ENCODE results near the gene LHFPL3. TPM values are rescaled to one million over a fixed set of nuclear protein-coding genes. Genes with fewer than 3 reads are reported as not detected.

LHFPL3 gene
- total and polyA plus RNA-seq, 2 donors (not counting 3 experiments of a cell fraction or from before 2014, with no cell fraction given): not detected

DNA sequence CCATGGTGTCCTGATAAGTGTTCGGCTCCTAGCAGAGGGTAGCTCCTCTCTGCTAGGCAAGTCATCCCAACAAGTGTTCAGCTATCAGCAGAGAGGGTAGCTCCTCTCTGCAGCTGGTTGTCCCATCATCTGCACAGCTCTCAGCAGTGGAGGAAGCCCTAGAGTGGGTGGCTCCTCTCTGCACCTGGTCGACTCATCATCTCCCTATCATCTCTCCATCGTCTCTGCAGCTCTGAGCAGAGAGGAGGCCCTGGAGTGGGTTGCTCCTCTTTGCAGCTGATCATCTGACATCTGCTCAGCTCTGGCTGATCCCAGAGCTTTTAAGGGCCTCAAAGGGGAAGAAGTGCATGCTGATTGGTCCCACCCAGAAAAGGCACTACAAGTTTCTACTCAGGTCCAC, 485.7 kb downstream of the LHFPL3 start:
- dilution Hi-C loops (cut with MboI; ENCODE audit: extremely low pct_ligation_motif_present, low sequenced_read_pairs): no loop called here
- H3K9ac ChIP-seq (replicated peaks; ENCODE audit: extremely low read depth, insufficient read depth, low read length): no peak overlapping the region
- H2AFZ ChIP-seq (ENCODE audit: low read depth, low read length): no peak overlapping the region
- POLR2A ChIA-PET: no interaction called here
- H3K36me3 ChIP-seq (ENCODE audit: control insufficient read depth in 2 of 2, extremely low read depth in 1 of 2, insufficient read depth in 2 of 2, low read length in 2 of 2): no peaks in the 10 kb centered on the region
- no peaks in the 10 kb centered on the region for H4K20me1 ChIP-seq (replicated peaks; ENCODE audit: control insufficient read depth, extremely low read depth, insufficient read depth, low read length)
- peaks cover 11% of the 10 kb centered on the region in 2 experiments for H3K27me3 ChIP-seq (ENCODE audit: control insufficient read depth in 2 of 2, insufficient read depth in 2 of 2, low read length in 2 of 2)
- CTCF ChIA-PET: no interaction called here
- intact Hi-C loops (cut with micrococcal nuclease): loop anchor here (5.0 kb wide), 1 partner anchor 42 kb away; no protein-coding TSS in a partner anchor
- H3K4me2 ChIP-seq (ENCODE audit: insufficient read depth, low read length): no peak overlapping the region
- H3K79me2 ChIP-seq (ENCODE audit: control insufficient read depth, insufficient read depth, low read length): no peaks in the 10 kb centered on the region
- no peaks in the 10 kb centered on the region for H3K9me1 ChIP-seq (replicated peaks; ENCODE audit: control insufficient read depth, extremely low read depth, insufficient read depth, low read length)
- H3K27ac ChIP-seq (ENCODE audit: insufficient read depth, low read depth, low read length): no peak overlapping the region
- no peak overlapping the region for H3K4me3 ChIP-seq (replicated peaks in 1 of 3; ENCODE audit: insufficient read depth in 1 of 3, low read depth in 1 of 3, low read length in 3 of 3)
- no TSS peak for BruUV-seq (replicated peaks)
- DNase-seq (ENCODE audit: low read depth, low spot score): no peak
- no peaks in the 10 kb centered on the region for H3K9me3 ChIP-seq (replicated peaks; ENCODE audit: control insufficient read depth, insufficient read depth, low read length)
- no peak for FAIRE-seq
- H3K4me1 ChIP-seq (ENCODE audit: control insufficient read depth, extremely low read depth, insufficient read depth, low read length): no peaks in the 10 kb centered on the region
- TF ChIP-seq, protein P1, sequence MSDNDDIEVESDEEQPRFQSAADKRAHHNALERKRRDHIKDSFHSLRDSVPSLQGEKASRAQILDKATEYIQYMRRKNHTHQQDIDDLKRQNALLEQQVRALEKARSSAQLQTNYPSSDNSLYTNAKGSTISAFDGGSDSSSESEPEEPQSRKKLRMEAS (IDR thresholded peaks at IDR 0.05; ENCODE audit: insufficient read depth, insufficient read length): no peak
- no peak for TF ChIP-seq POLR2AphosphoS5 (IDR thresholded peaks at IDR 0.05; ENCODE audit: insufficient read depth, low read depth, low read length)
- TF ChIP-seq POLR2A (IDR thresholded peaks at IDR 0.05; ENCODE audit: low read depth, low read length): no peak
- TF ChIP-seq JUN (IDR thresholded peaks at IDR 0.05; ENCODE audit: borderline replicate concordance, insufficient read depth, insufficient read length, low read depth): no peak
- TF ChIP-seq FOS (IDR thresholded peaks at IDR 0.05; ENCODE audit: borderline replicate concordance, insufficient read depth, low read length): no peak
- TF ChIP-seq GATA2 (IDR thresholded peaks at IDR 0.05; ENCODE audit: insufficient read depth, insufficient read length, low read depth, low read length): no peak
- no peak for TF ChIP-seq EZH2 (IDR thresholded peaks at IDR 0.05; ENCODE audit: borderline replicate concordance, low read depth, low read length, severe bottlenecking)
- TF ChIP-seq, protein P2, sequence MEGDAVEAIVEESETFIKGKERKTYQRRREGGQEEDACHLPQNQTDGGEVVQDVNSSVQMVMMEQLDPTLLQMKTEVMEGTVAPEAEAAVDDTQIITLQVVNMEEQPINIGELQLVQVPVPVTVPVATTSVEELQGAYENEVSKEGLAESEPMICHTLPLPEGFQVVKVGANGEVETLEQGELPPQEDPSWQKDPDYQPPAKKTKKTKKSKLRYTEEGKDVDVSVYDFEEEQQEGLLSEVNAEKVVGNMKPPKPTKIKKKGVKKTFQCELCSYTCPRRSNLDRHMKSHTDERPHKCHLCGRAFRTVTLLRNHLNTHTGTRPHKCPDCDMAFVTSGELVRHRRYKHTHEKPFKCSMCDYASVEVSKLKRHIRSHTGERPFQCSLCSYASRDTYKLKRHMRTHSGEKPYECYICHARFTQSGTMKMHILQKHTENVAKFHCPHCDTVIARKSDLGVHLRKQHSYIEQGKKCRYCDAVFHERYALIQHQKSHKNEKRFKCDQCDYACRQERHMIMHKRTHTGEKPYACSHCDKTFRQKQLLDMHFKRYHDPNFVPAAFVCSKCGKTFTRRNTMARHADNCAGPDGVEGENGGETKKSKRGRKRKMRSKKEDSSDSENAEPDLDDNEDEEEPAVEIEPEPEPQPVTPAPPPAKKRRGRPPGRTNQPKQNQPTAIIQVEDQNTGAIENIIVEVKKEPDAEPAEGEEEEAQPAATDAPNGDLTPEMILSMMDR (IDR thresholded peaks at IDR 0.05; ENCODE audit: extremely low read depth in 1 of 2, insufficient read depth in 1 of 2, low read depth in 1 of 2, low read length in 2 of 2): no peak
- no peak for TF ChIP-seq MYC (IDR thresholded peaks at IDR 0.05; ENCODE audit: low read depth, low read length)

Measured in endothelial cell of umbilical vein (primary cell).